ENCODE measurements around the gene PRKCA.

Gene PRKCA

GRCh38 chr17:66367107-66367506, 64.7 kb downstream of the PRKCA start:
- Histone ChIP-seq H3K27me3 (ENCODE audit: control insufficient read depth, insufficient read depth, low read length) (no peaks in the 10 kb centered on the region), H3K27ac (ENCODE audit: low read depth, low read length) (no peak overlapping the region)

GRCh38 chr17:66369830-66370229, 67.4 kb downstream of the PRKCA start:
- Histone ChIP-seq H3K27me3 (ENCODE audit: control insufficient read depth, insufficient read depth, low read length) (no peaks in the 10 kb centered on the region), H3K27ac (ENCODE audit: low read depth, low read length) (no peak overlapping the region), H3K4me3 (ENCODE audit: low read length) (no peak overlapping the region), H3K9ac (ENCODE audit: low read length) (no peak overlapping the region), H3K4me1 (ENCODE audit: control insufficient read depth, insufficient read depth, low read length) (no peaks in the 10 kb centered on the region), H3K36me3 (ENCODE audit: control insufficient read depth, insufficient read depth, low read length) (no peaks in the 10 kb centered on the region)

More at GRCh38 chr17:66367107-66367506, 64.7 kb downstream of the PRKCA start:
- Histone ChIP-seq H3K4me3 (ENCODE audit: low read length) (no peak overlapping the region), H3K4me1 (ENCODE audit: control insufficient read depth, insufficient read depth, low read length) (no peaks in the 10 kb centered on the region), H3K36me3 (ENCODE audit: control insufficient read depth, insufficient read depth, low read length) (no peaks in the 10 kb centered on the region), H3K9ac (ENCODE audit: low read length) (no peak overlapping the region)

GRCh38 chr17:66371561-66371960, 69.1 kb downstream of the PRKCA start:
- H3K4me3 ChIP-seq (ENCODE audit: low read length), result no peak overlapping the region
- H3K9ac ChIP-seq (ENCODE audit: low read length), result no peak overlapping the region
- H3K36me3 ChIP-seq (ENCODE audit: control insufficient read depth, insufficient read depth, low read length), result no peaks in the 10 kb centered on the region
- H3K27me3 ChIP-seq (ENCODE audit: control insufficient read depth, insufficient read depth, low read length), result no peaks in the 10 kb centered on the region
- H3K4me1 ChIP-seq (ENCODE audit: control insufficient read depth, insufficient read depth, low read length), result no peaks in the 10 kb centered on the region
- H3K27ac ChIP-seq (ENCODE audit: low read depth, low read length), result no peak overlapping the region

GRCh38 chr17:66372182-66372581, 69.8 kb downstream of the PRKCA start:
- H3K36me3 ChIP-seq (ENCODE audit: control insufficient read depth, insufficient read depth, low read length), result no peaks in the 10 kb centered on the region
- no peak overlapping the region for H3K27ac ChIP-seq (ENCODE audit: low read depth, low read length)
- no peak overlapping the region for H3K9ac ChIP-seq (ENCODE audit: low read length)
- H3K4me1 ChIP-seq (ENCODE audit: control insufficient read depth, insufficient read depth, low read length), result no peaks in the 10 kb centered on the region
- H3K27me3 ChIP-seq (ENCODE audit: control insufficient read depth, insufficient read depth, low read length), result no peaks in the 10 kb centered on the region
- H3K4me3 ChIP-seq (ENCODE audit: low read length), result no peak overlapping the region

- Histone ChIP-seq H3K27me3 (ENCODE audit: control insufficient read depth, insufficient read depth, low read length) (no peaks in the 10 kb centered on the region), H3K9ac (ENCODE audit: low read length) (no peak overlapping the region), H3K36me3 (ENCODE audit: control insufficient read depth, insufficient read depth, low read length) (no peaks in the 10 kb centered on the region), H3K4me3 (ENCODE audit: low read length) (no peak overlapping the region), H3K4me1 (ENCODE audit: control insufficient read depth, insufficient read depth, low read length) (no peaks in the 10 kb centered on the region), H3K27ac (ENCODE audit: low read depth, low read length) (no peak overlapping the region)
Measured at GRCh38 chr17:66373079-66373478, 70.7 kb downstream of the PRKCA start.

GRCh38 chr17:66373944-66374817, 71.8 kb downstream of the PRKCA start:
- Histone ChIP-seq H3K4me1 (ENCODE audit: control insufficient read depth, insufficient read depth, low read length) (no peaks in the 10 kb centered on the region), H3K9ac (ENCODE audit: low read length) (no peak overlapping the region), H3K4me3 (ENCODE audit: low read length) (no peak overlapping the region), H3K36me3 (ENCODE audit: control insufficient read depth, insufficient read depth, low read length) (no peaks in the 10 kb centered on the region), H3K27me3 (ENCODE audit: control insufficient read depth, insufficient read depth, low read length) (no peaks in the 10 kb centered on the region), H3K27ac (ENCODE audit: low read depth, low read length) (no peak overlapping the region)

- Histone ChIP-seq H3K9ac (ENCODE audit: low read length) (no peak overlapping the region), H3K4me1 (ENCODE audit: control insufficient read depth, insufficient read depth, low read length) (no peaks in the 10 kb centered on the region), H3K36me3 (ENCODE audit: control insufficient read depth, insufficient read depth, low read length) (no peaks in the 10 kb centered on the region), H3K4me3 (ENCODE audit: low read length) (no peak overlapping the region), H3K27ac (ENCODE audit: low read depth, low read length) (no peak overlapping the region), H3K27me3 (ENCODE audit: control insufficient read depth, insufficient read depth, low read length) (no peaks in the 10 kb centered on the region)
Measured at GRCh38 chr17:66375121-66375520, 72.7 kb downstream of the PRKCA start.

- no peak overlapping the region for H3K4me3 ChIP-seq (ENCODE audit: low read length)
- no peak overlapping the region for H3K9ac ChIP-seq (ENCODE audit: low read length)
- no peaks in the 10 kb centered on the region for H3K4me1 ChIP-seq (ENCODE audit: control insufficient read depth, insufficient read depth, low read length)
- H3K27me3 ChIP-seq (ENCODE audit: control insufficient read depth, insufficient read depth, low read length), result no peaks in the 10 kb centered on the region
- H3K27ac ChIP-seq (ENCODE audit: low read depth, low read length), result no peak overlapping the region
- no peaks in the 10 kb centered on the region for H3K36me3 ChIP-seq (ENCODE audit: control insufficient read depth, insufficient read depth, low read length)
Measured at GRCh38 chr17:66378296-66378695, 75.9 kb downstream of the PRKCA start.

- Histone ChIP-seq H3K4me1 (ENCODE audit: control insufficient read depth, insufficient read depth, low read length) (no peaks in the 10 kb centered on the region), H3K27me3 (ENCODE audit: control insufficient read depth, insufficient read depth, low read length) (no peaks in the 10 kb centered on the region), H3K27ac (ENCODE audit: low read depth, low read length) (no peak overlapping the region), H3K9ac (ENCODE audit: low read length) (no peak overlapping the region), H3K36me3 (ENCODE audit: control insufficient read depth, insufficient read depth, low read length) (no peaks in the 10 kb centered on the region), H3K4me3 (ENCODE audit: low read length) (no peak overlapping the region)
Measured at GRCh38 chr17:66379544-66379943, 77.1 kb downstream of the PRKCA start.

- H3K9ac ChIP-seq (ENCODE audit: low read length), result no peak overlapping the region
- no peaks in the 10 kb centered on the region for H3K4me1 ChIP-seq (ENCODE audit: control insufficient read depth, insufficient read depth, low read length)
- H3K36me3 ChIP-seq (ENCODE audit: control insufficient read depth, insufficient read depth, low read length), result no peaks in the 10 kb centered on the region
- H3K4me3 ChIP-seq (ENCODE audit: low read length), result no peak overlapping the region
- H3K27me3 ChIP-seq (ENCODE audit: control insufficient read depth, insufficient read depth, low read length), result no peaks in the 10 kb centered on the region
- no peak overlapping the region for H3K27ac ChIP-seq (ENCODE audit: low read depth, low read length)
Measured at GRCh38 chr17:66379996-66380395, 77.6 kb downstream of the PRKCA start.

- Histone ChIP-seq H3K27ac (ENCODE audit: low read depth, low read length) (no peak overlapping the region), H3K4me3 (ENCODE audit: low read length) (no peak overlapping the region), H3K36me3 (ENCODE audit: control insufficient read depth, insufficient read depth, low read length) (no peaks in the 10 kb centered on the region), H3K4me1 (ENCODE audit: control insufficient read depth, insufficient read depth, low read length) (no peaks in the 10 kb centered on the region), H3K9ac (ENCODE audit: low read length) (no peak overlapping the region), H3K27me3 (ENCODE audit: control insufficient read depth, insufficient read depth, low read length) (no peaks in the 10 kb centered on the region)
Measured at GRCh38 chr17:66381701-66382362, 79.4 kb downstream of the PRKCA start.

- H3K4me3 ChIP-seq (ENCODE audit: low read length), result no peak overlapping the region
- no peaks in the 10 kb centered on the region for H3K27me3 ChIP-seq (ENCODE audit: control insufficient read depth, insufficient read depth, low read length)
- no peak overlapping the region for H3K27ac ChIP-seq (ENCODE audit: low read depth, low read length)
- no peaks in the 10 kb centered on the region for H3K36me3 ChIP-seq (ENCODE audit: control insufficient read depth, insufficient read depth, low read length)
- no peak overlapping the region for H3K9ac ChIP-seq (ENCODE audit: low read length)
- no peaks in the 10 kb centered on the region for H3K4me1 ChIP-seq (ENCODE audit: control insufficient read depth, insufficient read depth, low read length)
Measured at GRCh38 chr17:66383333-66383732, 80.9 kb downstream of the PRKCA start.

Measured in rectal smooth muscle tissue (tissue), 1 donor.